ENCODE results near the gene BAIAP2L1.

The BAIAP2L1 gene

DNA sequence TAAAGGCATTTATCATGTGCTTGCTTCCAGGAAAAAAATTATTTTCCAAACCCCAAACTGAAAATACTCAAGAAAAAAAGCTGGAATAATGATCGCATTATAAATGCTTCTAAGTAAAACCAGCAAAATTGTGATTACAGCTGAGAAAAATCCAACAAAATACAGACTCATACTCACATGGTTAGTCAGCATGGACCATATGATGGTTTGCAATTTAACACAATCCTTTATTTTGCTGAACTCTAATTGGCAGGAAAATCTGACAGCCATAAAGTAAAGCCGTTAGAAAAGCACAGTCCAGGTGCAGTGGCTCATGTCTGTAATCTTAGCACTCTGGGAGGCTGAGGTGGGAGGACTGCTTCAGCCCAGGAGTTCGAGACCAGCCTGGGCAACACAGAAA lies 59.8 kb downstream of the BAIAP2L1 start:
- TF ChIP-seq CTCF (IDR thresholded peaks at IDR 0.05; ENCODE audit: borderline replicate concordance, insufficient read depth, low read depth, low read length) = no peak
- H3K4me3 ChIP-seq (ENCODE audit: low read depth, low read length) = no peak overlapping the region

DNA sequence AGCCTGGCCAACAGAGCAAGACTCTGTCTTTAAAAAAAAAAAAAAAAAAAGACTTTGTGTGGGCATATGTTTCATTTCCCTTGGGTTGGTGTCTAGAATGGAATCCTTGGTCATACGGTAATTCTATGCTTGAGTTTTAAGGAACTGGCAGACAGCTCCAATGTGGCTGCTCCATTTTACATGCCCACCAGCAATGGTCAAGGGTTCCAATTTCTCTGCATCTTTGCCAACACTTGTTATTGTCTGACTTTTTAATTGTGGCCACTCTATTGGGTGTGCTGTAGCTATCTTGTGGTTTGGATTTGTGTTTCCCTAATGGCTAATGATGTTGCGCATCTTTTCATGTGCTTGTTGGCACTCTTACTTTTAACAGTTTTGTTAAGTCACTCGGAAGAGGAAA lies 61.8 kb downstream of the BAIAP2L1 start:
- H3K4me3 ChIP-seq (ENCODE audit: low read depth, low read length) = no peak overlapping the region
- TF ChIP-seq CTCF (IDR thresholded peaks at IDR 0.05; ENCODE audit: borderline replicate concordance, insufficient read depth, low read depth, low read length) = no peak

DNA sequence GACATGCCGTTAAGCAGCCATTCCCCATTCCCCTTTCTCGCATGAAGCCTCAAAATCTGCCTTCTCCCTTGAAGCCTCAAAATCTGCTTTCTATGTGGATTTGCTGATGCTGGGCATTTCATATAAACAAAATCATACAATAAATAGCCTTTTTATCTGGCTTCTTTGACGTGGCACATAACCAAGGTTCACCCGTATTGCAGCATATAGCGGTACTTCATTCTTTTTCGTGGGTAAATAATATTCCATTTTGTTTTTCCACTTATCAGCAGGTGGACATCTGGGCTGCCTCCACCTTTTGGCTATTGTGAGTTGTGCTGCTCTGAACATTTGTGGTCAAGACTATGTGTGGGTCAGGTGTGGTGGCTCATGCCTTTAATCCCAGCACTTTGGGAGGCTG lies 62.4 kb downstream of the BAIAP2L1 start:
- H3K4me3 ChIP-seq (ENCODE audit: low read depth, low read length) = no peak overlapping the region
- no peak for TF ChIP-seq CTCF (IDR thresholded peaks at IDR 0.05; ENCODE audit: borderline replicate concordance, insufficient read depth, low read depth, low read length)

- no peak overlapping the region for H3K4me3 ChIP-seq (ENCODE audit: low read depth, low read length)
- TF ChIP-seq CTCF (IDR thresholded peaks at IDR 0.05; ENCODE audit: borderline replicate concordance, insufficient read depth, low read depth, low read length) = no peak
These were observed 65.4 kb downstream of the BAIAP2L1 start for GRCh38 chr7:98335411-98335977.

GRCh38 chr7:98334081-98334480 lies 66.8 kb downstream of the BAIAP2L1 start:
- no peak overlapping the region for H3K4me3 ChIP-seq (ENCODE audit: low read depth, low read length)
- no peak for TF ChIP-seq CTCF (IDR thresholded peaks at IDR 0.05; ENCODE audit: borderline replicate concordance, insufficient read depth, low read depth, low read length)

GRCh38 chr7:98330926-98331529 lies 69.9 kb downstream of the BAIAP2L1 start:
- TF ChIP-seq CTCF (IDR thresholded peaks at IDR 0.05; ENCODE audit: borderline replicate concordance, insufficient read depth, low read depth, low read length) = no peak
- H3K4me3 ChIP-seq (ENCODE audit: low read depth, low read length) = no peak overlapping the region

- H3K4me3 ChIP-seq (ENCODE audit: low read depth, low read length) = no peak overlapping the region
- no peak for TF ChIP-seq CTCF (IDR thresholded peaks at IDR 0.05; ENCODE audit: borderline replicate concordance, insufficient read depth, low read depth, low read length)
These were observed 71.0 kb downstream of the BAIAP2L1 start for GRCh38 chr7:98329791-98330373.

Data from GM12875 (cell line).